Activated T-helper 2 cell treated with anti-CD3 and anti-CD28 coated beads, Interferon-gamma antibody, Interleukin-2, Interleukin-4, amounts not matched to agents 10 μg/mL and 5 μg/mL and 100 μg/mL, durations not matched to agents 14 hours and 24 hours and 36 hours (primary cell): Measurements from ENCODE around the gene EPHA8. TPM values are rescaled to one million over a fixed set of nuclear protein-coding genes. Genes with fewer than 3 reads are reported as not detected.

Experiments
- DNase-seq: peaks from one replicate; pipeline ENCODE4 v3.0.0; 2021; ENCODE audit warnings: low spot score
- H3K27ac Mint-ChIP-seq: one replicate; pipeline ENCODE4 v1.8.0; 2021; ENCODE audit warnings: mixed read lengths
- H3K27me3 Mint-ChIP-seq: one replicate; pipeline ENCODE4 v1.8.0; 2021; ENCODE audit warnings: low read depth, mixed read lengths
- H3K36me3 Mint-ChIP-seq: one replicate; pipeline ENCODE4 v1.8.0; 2021; ENCODE audit warnings: low read depth, mixed read lengths
- H3K4me1 Mint-ChIP-seq: one replicate; pipeline ENCODE4 v1.8.0; 2021; ENCODE audit warnings: low read depth, mixed read lengths
- H3K4me3 Mint-ChIP-seq: one replicate; pipeline ENCODE4 v1.8.0; 2021; ENCODE audit warnings: low read depth, mild to moderate bottlenecking, moderate library complexity, mixed read lengths
- H3K9me3 Mint-ChIP-seq: one replicate; pipeline ENCODE4 v1.8.0; 2021; ENCODE audit warnings: mixed read lengths
- intact Hi-C: fragments of 100-400 bp; cut with micrococcal nuclease; formaldehyde crosslinking; loops from one replicate; pipeline ENCODE4 v1.15.1; 2023
- total RNA-seq: library from RNA; stranded (reverse); gene quantifications from 2 replicates; pipeline ENCODE4 v1.2.3, GENCODE V29; 2022

EPHA8 gene
- total RNA-seq, 1 donor from 2014 or later: not detected

DNA sequence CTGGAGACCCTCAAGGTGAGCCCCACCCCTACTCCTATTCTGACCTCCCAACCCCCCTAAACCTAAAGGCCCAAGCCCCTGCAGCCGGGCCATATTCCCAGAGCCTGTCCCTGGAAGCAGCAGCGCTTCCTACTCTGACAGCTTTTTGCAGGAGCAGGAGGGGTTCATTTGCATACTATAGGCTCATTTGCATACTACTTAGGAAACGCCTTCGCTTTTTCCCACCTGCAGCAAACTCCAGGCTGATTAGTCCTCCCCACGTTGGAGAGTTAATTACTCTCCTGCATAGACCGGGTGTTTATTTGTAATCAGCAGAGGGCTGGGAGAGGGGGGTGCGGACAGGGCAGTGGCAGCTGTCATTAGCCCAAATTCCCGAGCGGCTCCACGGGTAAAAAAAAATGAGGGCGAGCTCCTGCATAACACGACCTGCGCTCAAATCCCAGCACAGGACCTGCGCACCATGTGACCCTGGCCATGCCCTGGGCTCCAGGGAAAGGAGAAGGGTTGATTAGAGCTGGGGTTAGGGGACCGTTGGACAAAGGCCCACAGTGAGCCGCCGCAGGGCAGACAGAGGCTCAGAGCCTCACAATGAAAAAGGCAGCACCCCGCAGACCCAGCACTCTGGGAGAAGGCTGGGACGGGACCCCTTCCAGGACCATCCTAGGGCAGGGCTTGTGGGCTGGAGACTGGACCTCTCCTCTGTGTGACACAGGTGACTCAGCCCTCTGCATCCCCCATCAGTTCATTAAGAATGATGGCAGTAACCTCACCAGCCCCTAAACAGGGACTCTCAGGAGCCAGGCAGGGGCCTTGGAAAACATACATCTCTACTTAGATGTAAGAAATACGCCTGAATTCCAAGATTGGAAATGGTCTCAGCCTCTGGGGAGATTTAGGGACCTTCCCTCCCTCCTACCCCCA, 63.2 kb downstream of the EPHA8 start:
- Mint-ChIP-seq H3K4me1 (no peaks in the 10 kb centered on the region), H3K36me3 (no peaks in the 10 kb centered on the region), H3K9me3 (no peaks in the 10 kb centered on the region), H3K4me3 (no peak overlapping the region), H3K27ac (no peak overlapping the region), H3K27me3 (peaks cover 14% of the 10 kb centered on the region)
- intact Hi-C loops: no loop called here
- no peak for DNase-seq

DNA sequence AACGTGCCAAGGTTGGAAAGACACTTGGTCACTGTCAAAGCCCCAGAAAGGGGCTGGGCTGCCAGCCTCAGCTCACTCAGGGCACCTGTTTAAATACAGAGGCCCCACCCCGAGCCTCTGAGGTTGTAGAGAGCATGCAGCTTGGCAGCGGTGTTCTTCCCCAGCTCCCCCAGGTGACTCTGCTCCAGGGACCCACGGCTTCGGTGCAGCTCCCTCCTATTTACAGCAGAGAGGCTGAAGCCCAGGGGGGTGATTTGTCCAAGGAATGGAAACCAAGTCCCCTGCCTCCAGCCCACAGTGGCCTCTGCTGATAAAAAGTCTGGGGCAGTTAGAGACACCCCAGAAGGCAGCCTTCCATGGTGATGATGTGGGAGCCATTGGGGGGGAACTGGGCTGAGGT, 64.0 kb downstream of the EPHA8 start:
- DNase-seq: no peak
- Mint-ChIP-seq H3K36me3 (no peaks in the 10 kb centered on the region), H3K27me3 (peaks cover 17% of the 10 kb centered on the region), H3K4me1 (no peaks in the 10 kb centered on the region), H3K9me3 (no peaks in the 10 kb centered on the region), H3K27ac (no peak overlapping the region), H3K4me3 (no peak overlapping the region)
- intact Hi-C loops: no loop called here

DNA sequence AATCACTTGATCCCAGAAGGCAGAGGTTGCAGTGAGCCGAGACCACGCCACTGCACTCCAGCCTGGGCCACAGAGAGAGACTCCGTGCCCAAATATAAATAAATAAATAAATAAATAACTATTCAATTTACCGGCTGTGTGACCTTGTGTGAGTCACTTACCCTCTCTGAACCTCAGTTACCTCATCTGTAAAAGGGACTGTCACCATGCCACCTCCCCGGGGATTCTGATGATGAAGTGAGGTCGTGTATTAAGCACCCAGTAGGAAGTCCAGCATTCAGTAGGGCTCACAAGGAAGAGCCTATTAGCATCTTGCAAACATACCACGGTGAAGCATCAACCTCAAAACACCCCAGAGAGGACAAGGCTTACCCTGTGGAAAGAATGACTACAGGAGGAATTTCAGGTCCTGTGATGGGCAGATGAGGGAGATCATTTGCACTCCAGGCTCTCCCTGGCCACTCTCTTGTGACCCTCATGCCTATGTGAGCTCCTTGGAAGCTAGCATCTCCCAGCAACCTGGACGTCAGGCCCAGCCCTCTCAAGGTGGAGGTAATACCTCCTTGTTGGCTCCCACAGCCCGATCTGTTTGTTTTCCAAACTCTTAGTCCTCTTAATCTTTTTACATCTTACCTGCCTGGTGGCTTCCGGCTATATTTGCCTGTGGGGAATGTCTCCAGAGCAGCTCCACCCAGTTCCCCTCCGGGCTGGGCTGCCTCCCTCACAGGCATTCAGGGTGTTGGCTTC, 65.6 kb downstream of the EPHA8 start:
- H3K4me1 Mint-ChIP-seq: no peaks in the 10 kb centered on the region
- no peak overlapping the region for H3K27ac Mint-ChIP-seq
- no peak overlapping the region for H3K4me3 Mint-ChIP-seq
- no peaks in the 10 kb centered on the region for H3K36me3 Mint-ChIP-seq
- H3K9me3 Mint-ChIP-seq: no peaks in the 10 kb centered on the region
- intact Hi-C loops: no loop called here
- no peak for DNase-seq
- H3K27me3 Mint-ChIP-seq: peaks cover 17% of the 10 kb centered on the region

DNA sequence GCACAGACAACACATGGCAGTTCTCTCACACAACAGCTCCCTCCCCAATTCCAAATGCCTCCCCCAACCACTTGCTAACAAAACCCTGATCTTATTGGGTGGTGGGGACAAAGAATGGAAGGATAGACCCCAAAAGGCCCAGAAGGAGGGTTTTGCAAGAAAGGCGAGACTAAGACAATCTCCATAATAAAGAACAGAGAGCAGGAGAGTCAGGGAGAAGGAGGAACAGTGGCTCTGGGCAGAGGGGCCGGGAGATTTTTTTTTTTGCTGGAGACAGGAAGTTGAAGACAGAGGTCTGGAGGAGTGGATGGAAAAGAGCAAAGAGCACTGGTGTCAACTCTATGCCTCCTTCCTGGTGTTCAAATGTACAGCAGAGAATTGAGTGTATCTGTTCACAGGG, 66.6 kb downstream of the EPHA8 start:
- intact Hi-C loops: no loop called here
- no peak for DNase-seq
- Mint-ChIP-seq H3K36me3 (no peaks in the 10 kb centered on the region), H3K27me3 (peaks cover 17% of the 10 kb centered on the region), H3K4me1 (no peaks in the 10 kb centered on the region), H3K4me3 (no peak overlapping the region), H3K9me3 (no peaks in the 10 kb centered on the region), H3K27ac (no peak overlapping the region)

DNA sequence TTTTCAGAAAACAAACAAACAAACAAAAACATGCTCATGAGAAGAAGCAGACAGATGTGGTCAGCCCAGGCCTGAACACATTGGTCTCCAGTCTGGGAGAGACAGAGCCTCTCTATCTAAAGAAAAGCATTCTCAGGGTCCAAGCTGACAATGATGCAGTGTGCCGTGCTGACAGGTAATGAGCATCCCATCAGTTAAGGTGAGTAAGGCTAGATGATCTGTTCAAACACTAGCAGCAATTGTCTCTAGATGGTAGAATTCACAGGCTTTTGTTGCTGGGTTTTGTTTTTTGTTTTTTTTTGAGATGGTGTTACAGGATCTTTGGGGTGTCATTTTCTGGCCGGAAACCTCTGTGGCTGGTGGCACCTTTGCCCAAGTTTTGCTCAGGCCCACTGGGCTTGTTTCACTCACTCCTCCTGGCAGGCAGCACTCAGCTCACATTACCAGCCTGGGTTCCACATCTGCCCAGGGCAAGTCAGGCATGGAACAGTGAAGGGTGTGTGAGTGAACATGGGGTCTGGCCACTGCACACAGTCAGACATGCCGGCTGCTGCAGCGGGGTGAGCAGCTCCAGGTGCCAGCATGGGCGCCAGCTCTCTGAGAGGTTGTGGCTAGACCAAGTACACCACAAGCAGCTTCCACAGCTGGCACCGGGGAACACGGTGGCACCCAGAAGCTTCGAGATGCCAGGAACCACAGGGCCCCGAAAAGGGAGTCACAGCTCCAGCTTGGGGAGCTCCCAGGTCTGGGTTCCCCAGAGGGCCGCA, 70.6 kb downstream of the EPHA8 start:
- Mint-ChIP-seq H3K9me3 (no peaks in the 10 kb centered on the region), H3K27me3 (peaks cover 15% of the 10 kb centered on the region), H3K27ac (no peak overlapping the region), H3K36me3 (no peaks in the 10 kb centered on the region), H3K4me3 (no peak overlapping the region), H3K4me1 (no peaks in the 10 kb centered on the region)
- no peak for DNase-seq
- intact Hi-C loops: no loop called here

DNA sequence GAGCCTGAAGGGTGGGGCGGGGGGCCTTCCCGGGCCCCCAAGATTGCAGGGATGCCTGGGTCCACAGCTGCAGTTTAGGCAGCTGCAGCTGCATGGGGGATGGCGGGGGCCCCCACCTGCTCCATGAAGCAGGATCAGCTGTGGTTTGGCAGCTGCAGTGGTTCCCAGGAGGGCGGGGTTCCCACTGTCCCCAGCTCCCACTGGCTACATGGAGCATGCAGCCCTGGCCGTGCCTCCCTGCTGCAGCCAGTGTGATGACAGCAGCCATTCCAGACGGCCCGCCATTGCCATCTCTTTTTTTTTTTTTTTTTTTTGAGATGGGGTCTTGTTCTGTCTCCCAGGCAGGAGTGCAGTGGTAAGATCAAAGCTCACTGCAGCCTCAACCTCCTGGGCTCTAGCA, 72.1 kb downstream of the EPHA8 start:
- peaks cover 3% of the 10 kb centered on the region for H3K27me3 Mint-ChIP-seq
- no peak overlapping the region for H3K4me3 Mint-ChIP-seq
- intact Hi-C loops: no loop called here
- no peaks in the 10 kb centered on the region for H3K4me1 Mint-ChIP-seq
- H3K36me3 Mint-ChIP-seq: no peaks in the 10 kb centered on the region
- H3K9me3 Mint-ChIP-seq: no peaks in the 10 kb centered on the region
- no peak for DNase-seq
- no peak overlapping the region for H3K27ac Mint-ChIP-seq

DNA sequence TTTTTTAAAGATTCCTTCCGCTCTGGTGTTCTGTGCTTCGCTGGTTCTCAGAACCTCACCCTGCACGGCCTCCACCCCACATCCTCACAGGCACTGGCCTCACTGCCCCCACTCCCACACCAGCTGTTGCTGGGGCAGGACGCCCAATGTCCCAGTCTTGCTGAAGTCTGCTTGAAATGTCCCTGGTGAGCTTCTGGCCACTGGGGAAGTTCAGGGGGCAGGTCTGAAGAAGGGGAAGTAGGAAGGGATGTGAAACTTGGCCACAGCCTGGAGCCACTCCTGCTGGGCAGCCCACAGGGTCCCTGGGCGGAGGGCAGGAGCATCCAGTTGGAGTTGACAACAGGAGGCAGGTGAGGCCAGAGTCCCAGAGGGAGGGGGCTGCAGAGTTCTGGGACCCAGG, 73.1 kb downstream of the EPHA8 start, which contains the start of gene C1QA:
TSS of gene C1QA (plus strand) at position 276 of the 400 bp plus-strand sequence. CDS start 989 bp downstream, outside the sequence.
- Mint-ChIP-seq H3K4me3 (no peak within 1 kb of the TSS), H3K27me3 (peaks cover 3% of the 10 kb centered on the region), H3K4me1 (no peaks in the 10 kb centered on the region), H3K36me3 (no peaks in the 10 kb centered on the region), H3K9me3 (no peaks in the 10 kb centered on the region), H3K27ac (no peak within 1 kb of the TSS)
- DNase-seq: no peak
- intact Hi-C loops: no loop called here

DNA sequence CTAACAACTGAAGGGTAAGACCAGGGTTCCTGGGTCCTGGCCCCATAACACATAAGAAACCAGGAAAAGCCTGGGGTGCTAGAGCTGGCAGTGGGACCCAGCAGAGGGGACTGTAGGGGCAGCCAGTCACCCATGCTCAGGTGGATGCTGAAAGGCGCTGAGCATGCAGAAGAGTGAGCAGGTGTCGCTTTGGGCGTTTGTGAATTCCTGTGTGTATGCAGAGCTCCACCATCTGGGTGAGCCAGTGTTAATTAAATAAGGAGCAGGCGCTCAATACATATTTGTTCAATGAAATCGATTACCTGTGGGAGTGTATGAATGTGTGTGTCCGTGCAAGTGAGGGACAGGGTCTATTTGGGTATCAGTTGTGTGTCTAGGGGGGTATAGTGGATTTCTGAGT, 73.6 kb downstream of the EPHA8 start:
- intact Hi-C loops: no loop called here
- Mint-ChIP-seq H3K9me3 (no peaks in the 10 kb centered on the region), H3K4me1 (no peaks in the 10 kb centered on the region), H3K4me3 (no peak overlapping the region), H3K36me3 (no peaks in the 10 kb centered on the region), H3K27me3 (no peaks in the 10 kb centered on the region), H3K27ac (no peak overlapping the region)
- DNase-seq: no peak

DNA sequence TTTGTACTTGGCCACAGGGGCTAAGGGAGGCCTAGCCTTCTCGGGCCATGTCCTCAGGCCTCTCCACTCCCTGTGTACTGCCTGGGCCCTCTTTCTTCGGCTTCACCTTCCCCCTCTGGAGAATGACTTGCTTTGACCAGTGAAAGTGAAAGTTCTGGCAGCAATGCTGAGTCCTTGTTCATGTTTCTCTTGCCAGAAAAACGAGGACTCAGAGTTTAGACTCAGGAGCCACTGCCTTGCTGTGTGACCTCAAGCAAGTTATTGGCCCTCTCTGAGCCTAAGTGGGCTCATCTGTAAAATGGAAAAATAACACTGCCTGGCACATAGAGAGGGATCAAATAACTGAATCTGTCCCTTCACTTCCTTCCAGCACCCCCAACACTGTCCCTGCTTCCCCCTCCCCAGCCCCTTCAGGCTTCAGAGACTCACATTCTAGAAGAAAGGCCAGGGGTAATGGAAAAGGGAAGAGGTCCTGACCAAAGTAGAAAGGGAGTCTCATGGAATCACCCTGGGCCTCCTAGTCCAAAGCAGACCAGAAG, 74.7 kb downstream of the EPHA8 start:
- Mint-ChIP-seq H3K27ac (no peak overlapping the region), H3K4me1 (no peaks in the 10 kb centered on the region), H3K36me3 (no peaks in the 10 kb centered on the region), H3K9me3 (no peaks in the 10 kb centered on the region), H3K27me3 (no peaks in the 10 kb centered on the region), H3K4me3 (no peak overlapping the region)
- no peak for DNase-seq
- intact Hi-C loops: no loop called here

DNA sequence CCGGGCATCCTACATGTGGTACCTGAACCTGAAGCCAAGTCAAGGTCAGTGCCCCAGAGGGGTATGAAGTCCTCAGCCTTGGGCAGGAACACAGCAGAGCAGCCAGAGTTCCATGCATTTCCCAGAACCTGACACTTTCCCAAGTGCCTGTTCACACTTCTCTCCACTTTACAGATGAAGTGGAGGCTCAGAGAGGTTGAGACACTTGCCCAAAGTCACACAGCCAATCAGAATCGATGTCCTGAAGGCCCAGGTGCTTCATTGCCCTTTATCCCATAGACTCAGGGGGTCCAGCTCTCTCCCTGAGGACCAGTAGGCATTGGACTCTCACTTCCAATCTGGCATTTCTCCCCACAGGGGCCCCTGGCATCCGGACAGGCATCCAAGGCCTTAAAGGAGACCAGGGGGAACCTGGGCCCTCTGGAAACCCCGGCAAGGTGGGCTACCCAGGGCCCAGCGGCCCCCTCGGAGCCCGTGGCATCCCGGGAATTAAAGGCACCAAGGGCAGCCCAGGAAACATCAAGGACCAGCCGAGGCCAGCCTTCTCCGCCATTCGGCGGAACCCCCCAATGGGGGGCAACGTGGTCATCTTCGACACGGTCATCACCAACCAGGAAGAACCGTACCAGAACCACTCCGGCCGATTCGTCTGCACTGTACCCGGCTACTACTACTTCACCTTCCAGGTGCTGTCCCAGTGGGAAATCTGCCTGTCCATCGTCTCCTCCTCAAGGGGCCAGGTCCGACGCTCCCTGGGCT, 75.4 kb downstream of the EPHA8 start:
- no peaks in the 10 kb centered on the region for H3K27me3 Mint-ChIP-seq
- H3K9me3 Mint-ChIP-seq: no peaks in the 10 kb centered on the region
- intact Hi-C loops: no loop called here
- DNase-seq: no peak
- H3K27ac Mint-ChIP-seq: no peak overlapping the region
- H3K36me3 Mint-ChIP-seq: no peaks in the 10 kb centered on the region
- H3K4me3 Mint-ChIP-seq: no peak overlapping the region
- no peaks in the 10 kb centered on the region for H3K4me1 Mint-ChIP-seq

DNA sequence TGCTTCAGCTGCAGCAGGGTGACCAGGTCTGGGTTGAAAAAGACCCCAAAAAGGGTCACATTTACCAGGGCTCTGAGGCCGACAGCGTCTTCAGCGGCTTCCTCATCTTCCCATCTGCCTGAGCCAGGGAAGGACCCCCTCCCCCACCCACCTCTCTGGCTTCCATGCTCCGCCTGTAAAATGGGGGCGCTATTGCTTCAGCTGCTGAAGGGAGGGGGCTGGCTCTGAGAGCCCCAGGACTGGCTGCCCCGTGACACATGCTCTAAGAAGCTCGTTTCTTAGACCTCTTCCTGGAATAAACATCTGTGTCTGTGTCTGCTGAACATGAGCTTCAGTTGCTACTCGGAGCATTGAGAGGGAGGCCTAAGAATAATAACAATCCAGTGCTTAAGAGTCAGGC, 76.0 kb downstream of the EPHA8 start:
- H3K4me3 Mint-ChIP-seq: no peak overlapping the region
- DNase-seq: no peak
- H3K36me3 Mint-ChIP-seq: no peaks in the 10 kb centered on the region
- no peaks in the 10 kb centered on the region for H3K27me3 Mint-ChIP-seq
- H3K27ac Mint-ChIP-seq: no peak overlapping the region
- H3K4me1 Mint-ChIP-seq: no peaks in the 10 kb centered on the region
- intact Hi-C loops: no loop called here
- no peaks in the 10 kb centered on the region for H3K9me3 Mint-ChIP-seq

DNA sequence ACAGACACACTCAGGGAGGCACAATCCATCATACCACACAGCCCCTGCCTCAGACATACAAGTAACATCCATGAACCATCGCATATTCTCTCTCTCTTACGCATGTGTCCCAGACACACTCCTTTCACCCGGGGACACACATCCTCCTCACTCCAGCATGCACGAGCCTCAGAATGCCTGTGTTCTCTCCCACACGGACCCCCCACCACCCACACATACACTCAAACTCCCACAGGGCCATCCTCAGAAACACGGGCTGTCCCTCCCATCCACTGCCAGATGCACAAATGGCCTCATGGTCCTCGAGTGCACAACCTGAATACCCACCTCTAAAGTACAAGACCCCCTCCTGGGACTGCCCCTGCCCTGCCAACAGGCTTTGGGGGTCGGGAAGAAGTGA, 78.0 kb downstream of the EPHA8 start:
- no peaks in the 10 kb centered on the region for H3K4me1 Mint-ChIP-seq
- no peak for DNase-seq
- no peaks in the 10 kb centered on the region for H3K9me3 Mint-ChIP-seq
- H3K27me3 Mint-ChIP-seq: no peaks in the 10 kb centered on the region
- no peak overlapping the region for H3K4me3 Mint-ChIP-seq
- no peak overlapping the region for H3K27ac Mint-ChIP-seq
- intact Hi-C loops: loop anchor here (5.0 kb wide), 1 partner anchor 509 kb away; no protein-coding TSS in a partner anchor
- no peaks in the 10 kb centered on the region for H3K36me3 Mint-ChIP-seq
